PC-3 (cell line): ENCODE data around the gene NKX2-4. TPM values are rescaled to one million over a fixed set of nuclear protein-coding genes. Genes with fewer than 3 reads are reported as not detected.

Experiments
- ATAC-seq: fragments of 200-7000 bp; cut with Tn5 transposase; 2 replicates; pipeline ENCODE4 v1.9.1; 2020; ENCODE audit warnings: mild to moderate bottlenecking, moderate library complexity
- BruUV-seq: library from RNA; stranded (reverse); fragments of 400-500 nt; replicated peaks from 2 replicates; lab custom pipeline; 2021; lab: Mats Ljungman, UMichigan
- CTCF ChIA-PET: fragments of 300-600 bp; sonication (Branson Sonifier 250); formaldehyde crosslinking; loops from one replicate; lab custom pipeline; 2022; ENCODE audit warnings: antibody characterized with exemption; lab: Charles Lee
- POLR2A ChIA-PET: fragments of 300-600 bp; sonication (Branson Sonifier 250); formaldehyde crosslinking; loops from one replicate; lab custom pipeline; 2022; ENCODE audit warnings: antibody characterized with exemption; ENCODE audit not compliant: unreplicated experiment; lab: Charles Lee
- DNase-seq: peaks from one replicate; pipeline ENCODE4 v3.0.0-alpha.2; 2015
- H2AFZ ChIP-seq: fragments of 300-600 bp; sonication (generic); 2 replicates; pipeline ENCODE4 v1.6.0; 2016; ENCODE audit warnings: antibody characterized with exemption, low read length
- H3F3A ChIP-seq: fragments of 300-600 bp; sonication (generic); one replicate; pipeline ENCODE4 v1.6.0; 2017; ENCODE audit warnings: antibody characterized with exemption, low read length, control low read depth, mild to moderate bottlenecking; ENCODE audit not compliant: unreplicated experiment
- H3K27ac ChIP-seq: fragments of 300-600 bp; sonication (generic); 2 replicates; pipeline ENCODE4 v1.5.1; 2016; ENCODE audit warnings: mild to moderate bottlenecking, low read length
- H3K27me3 ChIP-seq: fragments of 300-600 bp; sonication (generic); 2 replicates; pipeline ENCODE4 v1.6.1; 2016; ENCODE audit warnings: low read length, mixed read lengths
- H3K36me3 ChIP-seq: fragments of 300-600 bp; sonication (generic); 2 replicates; pipeline ENCODE4 v1.6.1; 2016; ENCODE audit warnings: low read depth, mixed run types, low read length, mixed read lengths
- H3K4me1 ChIP-seq: fragments of 300-600 bp; sonication (generic); 2 replicates; pipeline ENCODE4 v1.5.1; 2016; ENCODE audit warnings: low read length; ENCODE audit not compliant: insufficient read depth
- H3K4me2 ChIP-seq: fragments of 300-600 bp; sonication (generic); 2 replicates; pipeline ENCODE4 v1.6.0; 2016; ENCODE audit warnings: low read length
- H3K4me3 ChIP-seq: fragments of 300-600 bp; sonication (generic); 2 replicates; pipeline ENCODE4 v1.5.1; 2016; ENCODE audit warnings: mild to moderate bottlenecking, low read length, mixed read lengths
- H3K79me2 ChIP-seq: fragments of 300-600 bp; sonication (generic); 2 replicates; pipeline ENCODE4 v1.6.1; 2017; ENCODE audit warnings: low read length, mixed read lengths
- H3K9ac ChIP-seq: fragments of 300-600 bp; sonication (generic); 2 replicates; pipeline ENCODE4 v1.6.0; 2016; ENCODE audit warnings: mild to moderate bottlenecking, low read length
- H3K9me2 ChIP-seq: fragments of 300-600 bp; sonication (generic); replicated peaks from 2 replicates; pipeline ENCODE4 v1.6.1; 2016; ENCODE audit warnings: mixed run types, low read length, mixed read lengths
- H3K9me3 ChIP-seq: fragments of 300-600 bp; sonication (generic); 2 replicates; pipeline ENCODE4 v1.6.1; 2016; ENCODE audit warnings: low read length, mixed read lengths
- H4K20me1 ChIP-seq: fragments of 300-600 bp; sonication (generic); 2 replicates; pipeline ENCODE4 v1.6.1; 2016; ENCODE audit warnings: low read length, mixed read lengths
- EZH2 ChIP-seq: fragments of 300-600 bp; sonication (generic); IDR thresholded peaks from one replicate; pipeline ENCODE4 v1.6.1; 2017; ENCODE audit warnings: antibody characterized with exemption, mild to moderate bottlenecking, low read length; ENCODE audit not compliant: unreplicated experiment
- EZH2phosphoT487 ChIP-seq: fragments of 300-600 bp; sonication (generic); IDR thresholded peaks from 2 replicates; pipeline ENCODE4 v1.6.1; 2018; ENCODE audit warnings: mild to moderate bottlenecking, antibody characterized with exemption, low read length, borderline replicate concordance
- intact Hi-C: fragments of 100-400 bp; cut with micrococcal nuclease; formaldehyde crosslinking; loops from 2 replicates; pipeline ENCODE4 v1.9.0; 2023
- total RNA-seq: library from RNA; depleted of rRNA; stranded (reverse); fragments of >200 nt; gene quantifications from 2 replicates; pipeline ENCODE4 v1.2.3, GENCODE V29; 2014
- TF ChIP-seq, protein P1 (sequence below): fragments of 300-600 bp; sonication (generic); conservative IDR thresholded peaks from 2 replicates; pipeline ENCODE4 v1.5.1; 2017; ENCODE audit warnings: antibody characterized with exemption, low read depth, mild to moderate bottlenecking, low read length

Gene NKX2-4
- total RNA-seq, 1 experiment from 2014 or later, result not detected

DNA sequence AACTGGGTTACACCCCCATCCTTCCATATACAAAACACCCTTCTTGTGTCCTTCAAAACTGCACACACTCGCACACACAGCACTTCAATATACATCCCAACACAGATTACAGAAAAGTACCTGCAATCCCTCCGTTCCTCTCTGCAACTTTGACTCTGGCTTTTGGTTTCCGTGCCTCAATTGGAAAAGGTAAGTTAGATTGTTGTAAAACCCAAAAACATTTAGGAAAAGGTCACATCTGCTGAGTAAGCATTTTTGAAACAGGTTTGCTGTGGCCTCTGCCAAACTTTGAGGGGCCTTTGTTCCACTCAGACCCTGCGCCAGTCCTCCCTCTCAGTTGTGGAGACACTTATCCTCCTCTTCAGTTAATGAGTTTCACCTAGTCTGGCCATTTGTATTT, 4.2 kb downstream of the NKX2-4 start:
- ATAC-seq (no peak), DNase-seq (no peak)
- H3K4me2 ChIP-seq, result no peak overlapping the region
- ChIA-PET CTCF (no interaction called here), POLR2A (no interaction called here)
- BruUV-seq, result no TSS peak
- H3K4me1 ChIP-seq, result no peaks in the 10 kb centered on the region
- H3K27me3 ChIP-seq, result peaks cover 6% of the 10 kb centered on the region
- H3F3A ChIP-seq, result no peaks in the 10 kb centered on the region
- TF ChIP-seq EZH2phosphoT487 (no peak), EZH2 (no peak)
- TF ChIP-seq, protein P1, sequence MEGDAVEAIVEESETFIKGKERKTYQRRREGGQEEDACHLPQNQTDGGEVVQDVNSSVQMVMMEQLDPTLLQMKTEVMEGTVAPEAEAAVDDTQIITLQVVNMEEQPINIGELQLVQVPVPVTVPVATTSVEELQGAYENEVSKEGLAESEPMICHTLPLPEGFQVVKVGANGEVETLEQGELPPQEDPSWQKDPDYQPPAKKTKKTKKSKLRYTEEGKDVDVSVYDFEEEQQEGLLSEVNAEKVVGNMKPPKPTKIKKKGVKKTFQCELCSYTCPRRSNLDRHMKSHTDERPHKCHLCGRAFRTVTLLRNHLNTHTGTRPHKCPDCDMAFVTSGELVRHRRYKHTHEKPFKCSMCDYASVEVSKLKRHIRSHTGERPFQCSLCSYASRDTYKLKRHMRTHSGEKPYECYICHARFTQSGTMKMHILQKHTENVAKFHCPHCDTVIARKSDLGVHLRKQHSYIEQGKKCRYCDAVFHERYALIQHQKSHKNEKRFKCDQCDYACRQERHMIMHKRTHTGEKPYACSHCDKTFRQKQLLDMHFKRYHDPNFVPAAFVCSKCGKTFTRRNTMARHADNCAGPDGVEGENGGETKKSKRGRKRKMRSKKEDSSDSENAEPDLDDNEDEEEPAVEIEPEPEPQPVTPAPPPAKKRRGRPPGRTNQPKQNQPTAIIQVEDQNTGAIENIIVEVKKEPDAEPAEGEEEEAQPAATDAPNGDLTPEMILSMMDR, result no peak
- H3K79me2 ChIP-seq, result no peaks in the 10 kb centered on the region
- H2AFZ ChIP-seq, result no peak overlapping the region
- intact Hi-C loops, result no loop called here
- H3K36me3 ChIP-seq, result peaks cover 11% of the 10 kb centered on the region; the same call in 1 of the 2 replicates
- H3K27ac ChIP-seq, result no peak overlapping the region
- no peak overlapping the region for H3K4me3 ChIP-seq
- no peaks in the 10 kb centered on the region for H3K9me2 ChIP-seq
- no peak overlapping the region for H3K9ac ChIP-seq
- H4K20me1 ChIP-seq, result peaks cover 5% of the 10 kb centered on the region; the same call in 1 of the 2 replicates
- H3K9me3 ChIP-seq, result no peaks in the 10 kb centered on the region

DNA sequence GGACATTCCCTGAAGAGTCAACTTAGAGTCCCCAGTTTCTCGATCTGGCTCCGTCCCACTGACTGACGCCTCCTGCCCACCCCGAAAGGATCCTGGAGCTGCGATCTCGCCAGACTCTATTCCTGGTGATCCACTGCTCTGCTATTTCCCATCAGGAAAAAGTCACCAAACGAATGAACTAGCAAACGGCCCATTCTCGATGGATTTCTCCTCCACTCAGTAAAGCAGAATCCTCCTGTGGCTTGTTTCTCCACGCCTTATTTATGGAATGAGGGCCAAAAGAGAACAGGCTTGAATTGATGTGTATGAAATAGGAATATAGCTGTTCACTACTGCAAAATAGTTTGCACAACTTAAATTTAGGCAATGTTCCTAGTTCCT, 5.4 kb downstream of the NKX2-4 start:
- POLR2A ChIA-PET, result no interaction called here

More for the DNA sequence above, 5.4 kb downstream of the NKX2-4 start:
- no peak overlapping the region for H2AFZ ChIP-seq
- no peaks in the 10 kb centered on the region for H3F3A ChIP-seq
- no TSS peak for BruUV-seq
- peaks cover 15% of the 10 kb centered on the region; the same call in 1 of the 2 replicates for H3K36me3 ChIP-seq
- intact Hi-C loops, result no loop called here
- peaks cover 5% of the 10 kb centered on the region; the same call in 1 of the 2 replicates for H4K20me1 ChIP-seq
- CTCF ChIA-PET, result no interaction called here
- ATAC-seq (no peak), DNase-seq (no peak)
- H3K9me2 ChIP-seq, result no peaks in the 10 kb centered on the region
- H3K9me3 ChIP-seq, result no peaks in the 10 kb centered on the region
- TF ChIP-seq, protein P1, result no peak
- no peak for TF ChIP-seq EZH2
- TF ChIP-seq EZH2phosphoT487, result no peak
- H3K79me2 ChIP-seq, result no peaks in the 10 kb centered on the region
- H3K27ac ChIP-seq, result no peak overlapping the region
- no peak overlapping the region for H3K9ac ChIP-seq
- H3K4me1 ChIP-seq, result no peaks in the 10 kb centered on the region
- H3K27me3 ChIP-seq, result no peaks in the 10 kb centered on the region
- H3K4me3 ChIP-seq, result no peak overlapping the region
- no peak overlapping the region for H3K4me2 ChIP-seq
